ENCODE measurements around the gene IGSF3.

- TF ChIP-seq CTCF (IDR thresholded peaks at IDR 0.05) (no peak), POLR2A (IDR thresholded peaks at IDR 0.05) (no peak)
These were observed 3.1 kb downstream of the IGSF3 start for GRCh38 chr1:116664366-116664977.

All from esophagus squamous epithelium (tissue), 4 donors.